Kidney (tissue), 14 donors: Measurements from ENCODE around the gene ACTR1B. TPM values are rescaled to one million over a fixed set of nuclear protein-coding genes. Genes with fewer than 3 reads are reported as not detected.

Experiments
- DNase-seq, 5 donors: peaks; one replicate each; pipeline ENCODE4 v3.0.0-alpha.2; 2013 to 2020
- FAIRE-seq: peaks from 2 replicates; lab custom pipeline; 2012; peaks lifted over from hg19 to GRCh38; lab: Jason Lieb, UNC
- H3K27ac ChIP-seq, 2 donors: one replicate each; pipeline ENCODE4 v1.7.0; 2013; ENCODE audit warnings: low read depth in 2 of 2, low read length in 2 of 2, inconsistent platforms in 1 of 2
- H3K27me3 ChIP-seq: one replicate; pipeline ENCODE4 v1.7.1; 2013; ENCODE audit warnings: low read length, inconsistent platforms; ENCODE audit not compliant: control insufficient read depth, insufficient read depth
- H3K36me3 ChIP-seq, 3 donors: one replicate each; pipeline versions ENCODE4 v1.7.0 to v1.7.1; 2013; ENCODE audit warnings: low read length in 3 of 3, control low read depth in 1 of 3, inconsistent platforms in 1 of 3; ENCODE audit not compliant: insufficient read depth in 3 of 3, control insufficient read depth in 2 of 3
- H3K4me1 ChIP-seq, 3 donors: one replicate each; pipeline versions ENCODE4 v1.7.0 to v1.7.1; 2013; ENCODE audit warnings: low read length in 3 of 3, inconsistent platforms in 1 of 3, low read depth in 1 of 3; ENCODE audit not compliant: control insufficient read depth in 2 of 3, insufficient read depth in 2 of 3
- H3K4me3 ChIP-seq, 3 donors: one replicate each; pipeline versions ENCODE4 v1.7.0 to v1.8.1; 2013; ENCODE audit warnings: low read length in 3 of 3, control low read depth in 1 of 3, inconsistent platforms in 1 of 3
- H3K9ac ChIP-seq, 3 donors: one replicate each; pipeline versions ENCODE4 v1.7.0 to v1.7.1; 2013; ENCODE audit warnings: low read length in 3 of 3, control low read depth in 1 of 3, inconsistent platforms in 1 of 3
- H3K9me3 ChIP-seq, 3 donors: one replicate each; pipeline versions ENCODE4 v1.7.0 to v1.7.1; 2013; ENCODE audit warnings: low read length in 3 of 3, control low read depth in 1 of 3, inconsistent platforms in 1 of 3; ENCODE audit not compliant: control insufficient read depth in 2 of 3, insufficient read depth in 1 of 3
- intact Hi-C: fragments of 100-400 bp; cut with DNase I; formaldehyde crosslinking; loops from one replicate; pipeline ENCODE4 v1.11.1; 2022
- polyA plus RNA-seq: library from polyadenylated mRNA; stranded (reverse); fragments of 350-450 nt; fragmentation: Illumina TruSeq; extraction: RNeasy Lipid Tissue Mini Kit (QIAGEN cat#74804); gene quantifications from one replicate; pipeline ENCODE4 v1.2.3, GENCODE V29; 2014; ENCODE audit warnings: low read depth, low replicate concordance; ENCODE audit not compliant: insufficient read depth
- total RNA-seq: library from RNA; stranded (reverse); fragmentation: NEBNext Ultra II Directional; extraction: Animal tissue kit (Norgen Biotek cat#: 25700); gene quantifications from one replicate; pipeline ENCODE4 v1.2.1, GENCODE V29; 2021
- TF ChIP-seq, protein P1 (sequence below): IDR thresholded peaks from 3 replicates; pipeline ENCODE4 v1.5.1; 2012; ENCODE audit warnings: mild to moderate bottlenecking, moderate library complexity, borderline replicate concordance; ENCODE audit not compliant: insufficient read depth; ENCODE audit errors: extremely low read depth
- donor health status: control.
- donor health status: control.
- donor health status: control.
- donor health status: control.
- donor health status: control.
- donor health status: DM: yes; HTN: yes; CAD: no.
- donor health status: Normal renal cell carcinoma (clear cell type).

The ACTR1B gene
- total and polyA plus RNA-seq, 2 donors from 2014 or later = 62.4 to 76.7 TPM

DNA sequence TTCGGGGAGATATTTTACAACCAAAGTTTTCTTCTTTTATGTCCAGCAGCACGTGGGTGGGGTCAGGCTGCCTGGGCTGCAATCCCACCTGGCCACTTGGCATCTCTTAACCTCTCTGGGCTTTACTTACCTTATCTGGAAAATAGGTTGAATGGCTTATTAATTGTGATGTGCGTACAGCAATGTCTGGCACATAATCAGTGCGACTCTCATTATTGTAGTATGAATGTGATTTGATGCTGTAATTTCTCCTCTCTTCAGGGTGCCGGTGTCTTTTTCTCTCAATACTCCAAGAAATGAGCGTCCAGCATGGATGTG, 47.5 kb upstream of the ACTR1B start:
- H3K36me3 ChIP-seq = no peaks in the 10 kb centered on the region
- FAIRE-seq (no peak), DNase-seq (peak in 1 of 5 donors; percentile 18)
- intact Hi-C loops = no loop called here
- H3K4me3 ChIP-seq = no peak overlapping the region
- no peaks in the 10 kb centered on the region for H3K27me3 ChIP-seq
- H3K9ac ChIP-seq = no peak overlapping the region
- no peak overlapping the region for H3K27ac ChIP-seq
- peaks cover 0 to 2% (median 0%) of the 10 kb centered on the region in 3 donors for H3K4me1 ChIP-seq
- no peaks in the 10 kb centered on the region for H3K9me3 ChIP-seq
- TF ChIP-seq, protein P1, sequence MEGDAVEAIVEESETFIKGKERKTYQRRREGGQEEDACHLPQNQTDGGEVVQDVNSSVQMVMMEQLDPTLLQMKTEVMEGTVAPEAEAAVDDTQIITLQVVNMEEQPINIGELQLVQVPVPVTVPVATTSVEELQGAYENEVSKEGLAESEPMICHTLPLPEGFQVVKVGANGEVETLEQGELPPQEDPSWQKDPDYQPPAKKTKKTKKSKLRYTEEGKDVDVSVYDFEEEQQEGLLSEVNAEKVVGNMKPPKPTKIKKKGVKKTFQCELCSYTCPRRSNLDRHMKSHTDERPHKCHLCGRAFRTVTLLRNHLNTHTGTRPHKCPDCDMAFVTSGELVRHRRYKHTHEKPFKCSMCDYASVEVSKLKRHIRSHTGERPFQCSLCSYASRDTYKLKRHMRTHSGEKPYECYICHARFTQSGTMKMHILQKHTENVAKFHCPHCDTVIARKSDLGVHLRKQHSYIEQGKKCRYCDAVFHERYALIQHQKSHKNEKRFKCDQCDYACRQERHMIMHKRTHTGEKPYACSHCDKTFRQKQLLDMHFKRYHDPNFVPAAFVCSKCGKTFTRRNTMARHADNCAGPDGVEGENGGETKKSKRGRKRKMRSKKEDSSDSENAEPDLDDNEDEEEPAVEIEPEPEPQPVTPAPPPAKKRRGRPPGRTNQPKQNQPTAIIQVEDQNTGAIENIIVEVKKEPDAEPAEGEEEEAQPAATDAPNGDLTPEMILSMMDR = no peak

DNA sequence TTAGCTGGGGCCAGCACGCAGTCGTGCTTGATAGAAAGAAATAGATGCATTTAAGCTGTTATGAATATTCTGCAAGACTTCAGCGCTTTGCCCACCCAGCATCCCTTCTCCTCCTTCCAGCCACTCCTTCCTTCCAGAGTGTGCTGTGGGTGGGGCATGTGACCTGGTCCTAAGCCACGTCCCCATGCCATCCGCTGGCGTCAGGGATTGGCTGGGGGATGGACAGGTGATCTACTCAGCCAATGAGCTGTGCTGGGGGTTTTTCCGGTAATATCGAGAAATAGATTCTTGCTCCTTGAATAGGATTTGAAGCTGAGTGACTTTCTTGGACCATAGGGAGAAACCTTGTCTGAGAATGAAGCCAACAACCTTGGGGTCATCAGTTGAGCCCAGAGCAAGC, 44.8 kb upstream of the ACTR1B start:
- Histone ChIP-seq H3K9ac (no peak overlapping the region), H3K27ac (no peak overlapping the region), H3K36me3 (no peaks in the 10 kb centered on the region), H3K9me3 (no peaks in the 10 kb centered on the region), H3K4me1 (peaks cover 0 to 6% (median 2%) of the 10 kb centered on the region in 3 donors), H3K27me3 (no peaks in the 10 kb centered on the region), H3K4me3 (no peak overlapping the region)
- intact Hi-C loops = loop anchor here (10.0 kb wide), 1 partner anchor 114 kb away; no protein-coding TSS in a partner anchor
- DNase-seq (peak in 2 of 5 donors; percentile 22 to 34), FAIRE-seq (no peak)
- TF ChIP-seq, protein P1 = no peak

DNA sequence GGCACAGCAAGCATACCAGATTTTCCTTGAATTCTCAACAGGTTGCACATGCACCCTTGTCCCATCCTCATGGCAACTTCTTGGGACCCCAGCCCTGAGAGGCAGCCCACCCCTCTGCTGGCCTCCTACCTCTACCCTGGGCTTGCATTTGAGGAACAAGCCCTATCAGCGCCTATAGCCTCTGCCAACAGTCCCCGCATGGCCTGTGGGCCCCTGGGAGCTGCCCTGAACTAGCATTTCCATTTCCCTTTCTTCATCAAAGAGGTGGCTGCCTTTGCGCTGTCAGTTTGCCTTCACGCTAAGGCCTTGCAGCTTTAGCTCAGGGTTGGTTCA, 44.2 kb upstream of the ACTR1B start:
- no peak for FAIRE-seq
- intact Hi-C loops = loop anchor here (10.0 kb wide), 1 partner anchor 113 kb away; no protein-coding TSS in a partner anchor

More for the DNA sequence above, 44.2 kb upstream of the ACTR1B start:
- Histone ChIP-seq H3K9me3 (no peaks in the 10 kb centered on the region), H3K9ac (no peak overlapping the region), H3K36me3 (no peaks in the 10 kb centered on the region), H3K4me3 (no peak overlapping the region), H3K27ac (no peak overlapping the region), H3K27me3 (no peaks in the 10 kb centered on the region), H3K4me1 (peaks cover 0 to 6% (median under 1%) of the 10 kb centered on the region in 3 donors)
- peak in 2 of 5 donors; percentile 18 to 23 for DNase-seq
- TF ChIP-seq, protein P1 = no peak
